GM12878 (cell line): Measurements from ENCODE around the gene CARD11. TPM values are rescaled to one million over a fixed set of nuclear protein-coding genes. Genes with fewer than 3 reads are reported as not detected.

Experiments used
- ATAC-seq: fragments of 200-7000 bp; cut with Tn5 transposase; 3 replicates; pipeline ENCODE4 v1.9.1; 2020; ENCODE audit warnings: mild to moderate bottlenecking, moderate library complexity
- BruUV-seq: library from RNA; stranded (reverse); fragments of 400-500 nt; replicated peaks from 2 replicates; lab custom pipeline; 2021; lab: Mats Ljungman, UMichigan
- CTCF ChIA-PET: fragments of 300-600 bp; sonication (Branson Sonifier 250); formaldehyde crosslinking; extraction: SDS; loops from one replicate; lab custom pipeline; 2021; ENCODE audit warnings: inconsistent platforms; lab: Yijun Ruan, JAX
- POLR2A ChIA-PET: fragments of 350-600 bp; formaldehyde crosslinking; extraction: SDS; loops from one replicate; lab custom pipeline; 2021; ENCODE audit warnings: inconsistent platforms; lab: Charles Lee
- RAD21 ChIA-PET: fragments of 300-600 bp; sonication (Branson Sonifier 250); formaldehyde crosslinking; loops from one replicate; lab custom pipeline; 2023; ENCODE audit warnings: antibody characterized with exemption; ENCODE audit not compliant: unreplicated experiment; lab: Charles Lee
- SMC1A ChIA-PET: fragments of 300-600 bp; sonication (Branson Sonifier 250); formaldehyde crosslinking; loops from one replicate; lab custom pipeline; 2023; ENCODE audit not compliant: unreplicated experiment, uncharacterized antibody; lab: Charles Lee
- DNase-seq: peaks from one replicate; pipeline ENCODE4 v3.0.0-alpha.2; 2011; ENCODE audit warnings: low read depth, low spot score
- FAIRE-seq: peaks from 3 replicates; lab custom pipeline; 2011; peaks lifted over from hg19 to GRCh38; lab: Jason Lieb, UNC
- H2AFZ ChIP-seq: 2 replicates; pipeline ENCODE4 v1.6.0; 2011; ENCODE audit warnings: low read depth, low read length, control low read depth; ENCODE audit not compliant: control insufficient read depth
- H3K27ac ChIP-seq: 2 replicates; pipeline ENCODE4 v1.5.1; 2011; ENCODE audit warnings: control low read depth; ENCODE audit not compliant: control insufficient read depth, insufficient read depth
- H3K27me3 ChIP-seq, 2 experiments: replicated peaks in 1 of 2; 2 replicates each; pipeline versions ENCODE4 v1.6.0 to v1.6.1; 2011; ENCODE audit warnings: low read length in 1 of 2; ENCODE audit not compliant: control insufficient read depth in 2 of 2, insufficient read depth in 2 of 2
- H3K36me3 ChIP-seq, 2 experiments: 2 replicates each; pipeline ENCODE4 v1.5.1; 2011; ENCODE audit warnings: low read length in 1 of 2; ENCODE audit not compliant: control insufficient read depth in 2 of 2, insufficient read depth in 2 of 2
- H3K4me1 ChIP-seq: 2 replicates; pipeline ENCODE4 v1.6.1; 2011; ENCODE audit warnings: mild to moderate bottlenecking, low read length, moderate library complexity, mixed read lengths; ENCODE audit not compliant: control insufficient read depth, insufficient read depth
- H3K4me2 ChIP-seq: 2 replicates; pipeline ENCODE4 v1.6.0; 2011; ENCODE audit warnings: control low read depth; ENCODE audit not compliant: control insufficient read depth, insufficient read depth
- H3K4me3 ChIP-seq: fragments of 200-600 bp; sonication (generic); 2 replicates; pipeline ENCODE4 v1.5.1; 2016
- H3K79me2 ChIP-seq: 2 replicates; pipeline ENCODE4 v1.6.0; 2011; ENCODE audit warnings: low read length; ENCODE audit not compliant: control insufficient read depth, insufficient read depth
- H3K9ac ChIP-seq: 2 replicates; pipeline ENCODE4 v1.8.0; 2011; ENCODE audit warnings: low read length, control low read depth, mixed read lengths; ENCODE audit not compliant: control insufficient read depth, insufficient read depth
- H3K9me3 ChIP-seq: replicated peaks from 3 replicates; pipeline ENCODE4 v1.5.1; 2011; ENCODE audit warnings: mild to moderate bottlenecking, low read length; ENCODE audit not compliant: control insufficient read depth, insufficient read depth
- H4K20me1 ChIP-seq: 2 replicates; pipeline ENCODE4 v1.6.0; 2011; ENCODE audit not compliant: control insufficient read depth, insufficient read depth
- CHD1 ChIP-seq: IDR thresholded peaks from 2 replicates; pipeline ENCODE4 v1.6.1; 2012; ENCODE audit warnings: low read depth, low read length, improper control_type of control experiment
- CHD2 ChIP-seq: IDR thresholded peaks from 2 replicates; pipeline ENCODE4 v1.6.1; 2011; ENCODE audit warnings: low read depth, low read length, improper control_type of control experiment, borderline replicate concordance
- PAX5 ChIP-seq: IDR thresholded peaks from 2 replicates; pipeline ENCODE4 v1.6.1; 2011; ENCODE audit warnings: low read depth, low read length, borderline replicate concordance
- POLR2AphosphoS5 ChIP-seq: IDR thresholded peaks from 2 replicates; pipeline ENCODE4 v1.6.1; 2011; ENCODE audit warnings: mild to moderate bottlenecking, low read length, inconsistent platforms
- SMC3 ChIP-seq: IDR thresholded peaks from 2 replicates; pipeline ENCODE4 v1.6.1; 2011; ENCODE audit warnings: low read length, improper control_type of control experiment, borderline replicate concordance
- SP1 ChIP-seq: IDR thresholded peaks from one replicate; pipeline ENCODE4 v1.6.1; 2011; ENCODE audit warnings: low read depth, low read length
- TCF3 ChIP-seq: IDR thresholded peaks from 2 replicates; pipeline ENCODE4 v1.6.1; 2012; ENCODE audit warnings: low read depth, mild to moderate bottlenecking, low read length, borderline replicate concordance; ENCODE audit not compliant: insufficient read depth
- ZNF207 ChIP-seq: fragments of 450-650 bp; IDR thresholded peaks from 2 replicates; pipeline ENCODE4 v1.6.1; 2014; ENCODE audit warnings: antibody characterized with exemption, mild to moderate bottlenecking, borderline replicate concordance
- WGBS: methylation state at CpG from one replicate; pipeline ENCODE4 v1.1.6; 2016; ENCODE audit warnings: low lambda C conversion rate; ENCODE audit not compliant: insufficient replicate concordance, insufficient coverage; ENCODE audit errors: missing lambda C conversion rate; 5-methylcytosine and 5-hydroxymethylcytosine counted together
- in situ Hi-C: fragments of 300-500 bp; cut with MboI; formaldehyde crosslinking; loops from 9 replicates; pipeline ENCODE4 v1.14.3; 2018; ENCODE audit warnings: mixed read lengths
- intact Hi-C: fragments of 100-400 bp; cut with micrococcal nuclease; formaldehyde crosslinking; loops from one replicate; pipeline ENCODE4 v1.14.2; 2022; ENCODE audit not compliant: unreplicated experiment
- polyA plus RNA-seq, 11 experiments: library from polyadenylated mRNA; depleted of rRNA in 4 of 11; unstranded in 6 of 11; stranded (reverse) in 5 of 11; fragments of >200 nt; fragmentation: Nextera tagmentation in 4 of 11; fragmentation: Illumina TruSeq in 1 of 11; extraction: Ambion mirVana in 4 of 11; extraction: Trizol in 1 of 11; gene quantifications; 1 replicate in 1 of 11; 2 replicates in 10 of 11; pipeline versions ENCODE4 v1.2.1 to v1.2.3, GENCODE V29; 2011 to 2016; ENCODE audit warnings: inconsistent platforms in 2 of 11, missing spikeins in 2 of 11, low read depth in 1 of 11
- total RNA-seq, 4 experiments: library from RNA; depleted of rRNA in 3 of 4; stranded (reverse); fragments of >200 nt in 3 of 4; fragmentation: Illumina TruSeq in 1 of 4; extraction: Trizol in 1 of 4; gene quantifications; 2 replicates each; pipeline versions ENCODE4 v1.2.1 to v1.2.3, GENCODE V29; 2013 to 2021
- TF ChIP-seq, protein P1 (sequence below): fragments of 450-650 bp; IDR thresholded peaks from 2 replicates; pipeline ENCODE4 v1.6.1; 2017; ENCODE audit warnings: mild to moderate bottlenecking, low read depth, inconsistent platforms; ENCODE audit not compliant: poor library complexity, severe bottlenecking
- TF ChIP-seq, protein P2 (sequence below): fragments of 450-650 bp; formaldehyde crosslinking; IDR thresholded peaks from 2 replicates; pipeline ENCODE4 v1.4.0; 2022; ENCODE audit warnings: mild to moderate bottlenecking, moderate library complexity
- TF ChIP-seq, protein P3 (sequence below): fragments of 150-350 bp; IDR thresholded peaks from 2 replicates; pipeline ENCODE4 v1.6.1; 2014; ENCODE audit warnings: mild to moderate bottlenecking, low read depth, low read length
- TF ChIP-seq, protein P4 (sequence below): fragments of 450-650 bp; IDR thresholded peaks from 2 replicates; pipeline ENCODE4 v1.6.1; 2017; ENCODE audit warnings: mild to moderate bottlenecking, moderate library complexity

The CARD11 gene
- total and polyA plus RNA-seq, 10 of the 15 experiments (the other 5 are each of a cell fraction or from before 2014, with no cell fraction given) = 0.27 to 72.0 (median 28.4) TPM

DNA sequence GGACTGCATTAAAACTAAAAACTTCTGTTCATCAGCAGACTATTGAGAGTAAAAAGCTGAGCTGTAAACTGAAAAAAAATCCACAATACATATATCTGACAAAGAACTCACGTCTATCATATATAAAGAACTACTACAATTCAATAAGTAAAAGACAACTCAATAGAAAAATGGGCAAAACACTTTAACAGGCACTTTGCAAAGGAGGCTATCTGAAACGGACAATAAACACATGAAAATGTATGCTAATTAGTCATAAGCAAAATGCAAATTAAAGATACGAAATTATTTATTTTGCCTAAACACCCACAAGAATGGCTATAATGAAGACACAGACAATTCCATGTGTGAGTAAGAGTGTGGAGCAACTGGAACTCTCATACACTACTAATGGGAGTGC lies 18.1 kb downstream of the CARD11 start:
- FAIRE-seq (no peak), DNase-seq (no peak), ATAC-seq (no peak)
- Histone ChIP-seq H3K27ac (no peak overlapping the region), H3K9ac (no peak overlapping the region), H3K4me1 (no peaks in the 10 kb centered on the region), H3K36me3 (peaks cover 0 to 6% of the 10 kb centered on the region in 2 experiments; a peak in 1 of 4 replicates), H3K79me2 (peaks cover 7% of the 10 kb centered on the region), H2AFZ (no peak overlapping the region), H3K4me3 (no peak overlapping the region), H3K4me2 (no peak overlapping the region), H4K20me1 (no peaks in the 10 kb centered on the region), H3K9me3 (peaks cover 14% of the 10 kb centered on the region), H3K27me3 (no peaks in the 10 kb centered on the region)
- ChIA-PET CTCF (no interaction called here), POLR2A (no interaction called here), SMC1A (no interaction called here), RAD21 (no interaction called here)
- 95% methylated on average over 3 of the region's 3 CpGs for WGBS
- intact Hi-C loops (no loop called here), in situ Hi-C loops (no loop called here)
- no TSS peak for BruUV-seq
- no peak for TF ChIP-seq SMC3
- TF ChIP-seq ZNF207 = no peak
- no peak for TF ChIP-seq POLR2AphosphoS5
- TF ChIP-seq, protein P1, sequence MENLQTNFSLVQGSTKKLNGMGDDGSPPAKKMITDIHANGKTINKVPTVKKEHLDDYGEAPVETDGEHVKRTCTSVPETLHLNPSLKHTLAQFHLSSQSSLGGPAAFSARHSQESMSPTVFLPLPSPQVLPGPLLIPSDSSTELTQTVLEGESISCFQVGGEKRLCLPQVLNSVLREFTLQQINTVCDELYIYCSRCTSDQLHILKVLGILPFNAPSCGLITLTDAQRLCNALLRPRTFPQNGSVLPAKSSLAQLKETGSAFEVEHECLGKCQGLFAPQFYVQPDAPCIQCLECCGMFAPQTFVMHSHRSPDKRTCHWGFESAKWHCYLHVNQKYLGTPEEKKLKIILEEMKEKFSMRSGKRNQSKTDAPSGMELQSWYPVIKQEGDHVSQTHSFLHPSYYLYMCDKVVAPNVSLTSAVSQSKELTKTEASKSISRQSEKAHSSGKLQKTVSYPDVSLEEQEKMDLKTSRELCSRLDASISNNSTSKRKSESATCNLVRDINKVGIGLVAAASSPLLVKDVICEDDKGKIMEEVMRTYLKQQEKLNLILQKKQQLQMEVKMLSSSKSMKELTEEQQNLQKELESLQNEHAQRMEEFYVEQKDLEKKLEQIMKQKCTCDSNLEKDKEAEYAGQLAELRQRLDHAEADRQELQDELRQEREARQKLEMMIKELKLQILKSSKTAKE = no peak
- TF ChIP-seq PAX5 = no peak
- no peak for TF ChIP-seq CHD1
- TF ChIP-seq TCF3 = no peak
- TF ChIP-seq, protein P2, sequence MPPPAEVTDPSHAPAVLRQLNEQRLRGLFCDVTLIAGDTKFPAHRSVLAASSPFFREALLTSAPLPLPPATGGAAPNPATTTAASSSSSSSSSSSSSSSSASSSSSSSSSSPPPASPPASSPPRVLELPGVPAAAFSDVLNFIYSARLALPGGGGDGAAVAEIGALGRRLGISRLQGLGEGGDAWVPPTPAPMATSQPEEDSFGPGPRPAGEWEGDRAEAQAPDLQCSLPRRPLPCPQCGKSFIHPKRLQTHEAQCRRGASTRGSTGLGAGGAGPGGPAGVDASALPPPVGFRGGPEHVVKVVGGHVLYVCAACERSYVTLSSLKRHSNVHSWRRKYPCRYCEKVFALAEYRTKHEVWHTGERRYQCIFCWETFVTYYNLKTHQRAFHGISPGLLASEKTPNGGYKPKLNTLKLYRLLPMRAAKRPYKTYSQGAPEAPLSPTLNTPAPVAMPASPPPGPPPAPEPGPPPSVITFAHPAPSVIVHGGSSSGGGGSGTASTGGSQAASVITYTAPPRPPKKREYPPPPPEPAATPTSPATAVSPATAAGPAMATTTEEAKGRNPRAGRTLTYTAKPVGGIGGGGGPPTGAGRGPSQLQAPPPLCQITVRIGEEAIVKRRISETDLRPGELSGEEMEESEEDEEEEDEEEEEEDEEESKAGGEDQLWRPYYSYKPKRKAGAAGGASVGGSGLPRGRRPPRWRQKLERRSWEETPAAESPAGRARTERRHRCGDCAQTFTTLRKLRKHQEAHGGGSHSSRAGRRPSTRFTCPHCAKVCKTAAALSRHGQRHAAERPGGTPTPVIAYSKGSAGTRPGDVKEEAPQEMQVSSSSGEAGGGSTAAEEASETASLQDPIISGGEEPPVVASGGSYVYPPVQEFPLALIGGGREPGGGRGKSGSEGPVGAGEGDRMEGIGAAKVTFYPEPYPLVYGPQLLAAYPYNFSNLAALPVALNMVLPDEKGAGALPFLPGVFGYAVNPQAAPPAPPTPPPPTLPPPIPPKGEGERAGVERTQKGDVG = no peak
- TF ChIP-seq, protein P3, sequence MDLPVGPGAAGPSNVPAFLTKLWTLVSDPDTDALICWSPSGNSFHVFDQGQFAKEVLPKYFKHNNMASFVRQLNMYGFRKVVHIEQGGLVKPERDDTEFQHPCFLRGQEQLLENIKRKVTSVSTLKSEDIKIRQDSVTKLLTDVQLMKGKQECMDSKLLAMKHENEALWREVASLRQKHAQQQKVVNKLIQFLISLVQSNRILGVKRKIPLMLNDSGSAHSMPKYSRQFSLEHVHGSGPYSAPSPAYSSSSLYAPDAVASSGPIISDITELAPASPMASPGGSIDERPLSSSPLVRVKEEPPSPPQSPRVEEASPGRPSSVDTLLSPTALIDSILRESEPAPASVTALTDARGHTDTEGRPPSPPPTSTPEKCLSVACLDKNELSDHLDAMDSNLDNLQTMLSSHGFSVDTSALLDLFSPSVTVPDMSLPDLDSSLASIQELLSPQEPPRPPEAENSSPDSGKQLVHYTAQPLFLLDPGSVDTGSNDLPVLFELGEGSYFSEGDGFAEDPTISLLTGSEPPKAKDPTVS = no peak
- TF ChIP-seq SP1 = no peak
- TF ChIP-seq CHD2 = no peak
- TF ChIP-seq, protein P4, sequence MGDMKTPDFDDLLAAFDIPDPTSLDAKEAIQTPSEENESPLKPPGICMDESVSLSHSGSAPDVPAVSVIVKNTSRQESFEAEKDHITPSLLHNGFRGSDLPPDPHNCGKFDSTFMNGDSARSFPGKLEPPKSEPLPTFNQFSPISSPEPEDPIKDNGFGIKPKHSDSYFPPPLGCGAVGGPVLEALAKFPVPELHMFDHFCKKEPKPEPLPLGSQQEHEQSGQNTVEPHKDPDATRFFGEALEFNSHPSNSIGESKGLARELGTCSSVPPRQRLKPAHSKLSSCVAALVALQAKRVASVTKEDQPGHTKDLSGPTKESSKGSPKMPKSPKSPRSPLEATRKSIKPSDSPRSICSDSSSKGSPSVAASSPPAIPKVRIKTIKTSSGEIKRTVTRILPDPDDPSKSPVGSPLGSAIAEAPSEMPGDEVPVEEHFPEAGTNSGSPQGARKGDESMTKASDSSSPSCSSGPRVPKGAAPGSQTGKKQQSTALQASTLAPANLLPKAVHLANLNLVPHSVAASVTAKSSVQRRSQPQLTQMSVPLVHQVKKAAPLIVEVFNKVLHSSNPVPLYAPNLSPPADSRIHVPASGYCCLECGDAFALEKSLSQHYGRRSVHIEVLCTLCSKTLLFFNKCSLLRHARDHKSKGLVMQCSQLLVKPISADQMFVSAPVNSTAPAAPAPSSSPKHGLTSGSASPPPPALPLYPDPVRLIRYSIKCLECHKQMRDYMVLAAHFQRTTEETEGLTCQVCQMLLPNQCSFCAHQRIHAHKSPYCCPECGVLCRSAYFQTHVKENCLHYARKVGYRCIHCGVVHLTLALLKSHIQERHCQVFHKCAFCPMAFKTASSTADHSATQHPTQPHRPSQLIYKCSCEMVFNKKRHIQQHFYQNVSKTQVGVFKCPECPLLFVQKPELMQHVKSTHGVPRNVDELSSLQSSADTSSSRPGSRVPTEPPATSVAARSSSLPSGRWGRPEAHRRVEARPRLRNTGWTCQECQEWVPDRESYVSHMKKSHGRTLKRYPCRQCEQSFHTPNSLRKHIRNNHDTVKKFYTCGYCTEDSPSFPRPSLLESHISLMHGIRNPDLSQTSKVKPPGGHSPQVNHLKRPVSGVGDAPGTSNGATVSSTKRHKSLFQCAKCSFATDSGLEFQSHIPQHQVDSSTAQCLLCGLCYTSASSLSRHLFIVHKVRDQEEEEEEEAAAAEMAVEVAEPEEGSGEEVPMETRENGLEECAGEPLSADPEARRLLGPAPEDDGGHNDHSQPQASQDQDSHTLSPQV = no peak
